Lung (tissue), 12 donors: ENCODE results near the gene SAP30BP. TPM values are rescaled to one million over a fixed set of nuclear protein-coding genes. Genes with fewer than 3 reads are reported as not detected.

ENCODE experiments used
- ATAC-seq: fragments of 200-7000 bp; cut with Tn5 transposase; one replicate; pipeline ENCODE4 v1.9.1; 2020; ENCODE audit warnings: moderate number of reproducible peaks; ENCODE audit not compliant: insufficient read depth, low FRiP score
- DNase-seq, 3 donors: peaks; one replicate each; pipeline ENCODE4 v3.0.0-alpha.2; 2013 to 2017
- H3K27ac ChIP-seq, 2 donors: one replicate each; pipeline ENCODE4 v1.5.1; 2013; ENCODE audit warnings: mild to moderate bottlenecking in 2 of 2, moderate library complexity in 2 of 2, control low read depth in 1 of 2, inconsistent platforms in 1 of 2, low read depth in 1 of 2, low read length in 1 of 2
- H3K27me3 ChIP-seq, 3 donors: one replicate each; pipeline ENCODE4 v1.5.1; 2013; ENCODE audit warnings: low read length in 2 of 3; ENCODE audit not compliant: control insufficient read depth in 3 of 3, insufficient read depth in 3 of 3
- H3K36me3 ChIP-seq, 4 donors: one replicate each; pipeline ENCODE4 v1.5.1; 2013; ENCODE audit warnings: low read length in 4 of 4, mild to moderate bottlenecking in 1 of 4, moderate library complexity in 1 of 4; ENCODE audit not compliant: control insufficient read depth in 4 of 4, insufficient read depth in 4 of 4
- H3K4me1 ChIP-seq, 5 donors: one replicate each; pipeline ENCODE4 v1.5.1; 2013; ENCODE audit warnings: low read length in 5 of 5, mild to moderate bottlenecking in 2 of 5, moderate library complexity in 1 of 5; ENCODE audit not compliant: control insufficient read depth in 5 of 5, insufficient read depth in 5 of 5
- H3K4me3 ChIP-seq: one replicate; pipeline ENCODE4 v1.5.1; 2013; ENCODE audit warnings: mild to moderate bottlenecking, control low read depth, moderate library complexity
- H3K9ac ChIP-seq, 2 donors: one replicate each; pipeline ENCODE4 v1.5.1; 2013; ENCODE audit warnings: low read length in 2 of 2, control low read depth in 1 of 2; ENCODE audit not compliant: insufficient read depth in 1 of 2
- H3K9me3 ChIP-seq, 4 donors: one replicate each; pipeline ENCODE4 v1.5.1; 2013; ENCODE audit warnings: low read length in 3 of 4, mild to moderate bottlenecking in 1 of 4, moderate library complexity in 1 of 4; ENCODE audit not compliant: control insufficient read depth in 4 of 4, insufficient read depth in 3 of 4
- WGBS, 2 donors: extraction: QIAGEN DNeasy Blood & Tissue Kit; methylation state at CpG; one replicate each; pipeline ENCODE4 v1.1.7; 2013; 5-methylcytosine and 5-hydroxymethylcytosine counted together
- polyA plus RNA-seq, 2 donors: library from polyadenylated mRNA; stranded (reverse); fragments of 200-250 nt; gene quantifications; one replicate each; pipeline ENCODE4 v1.2.1, GENCODE V29; 2013
- total RNA-seq, 2 donors: library from RNA; depleted of rRNA in 1 of 2; stranded (reverse); fragments of >200 nt in 1 of 2; gene quantifications; one replicate each; pipeline ENCODE4 v1.2.1, GENCODE V29; 2014 to 2021
- TF ChIP-seq, protein P1 (sequence below): IDR thresholded peaks from 2 replicates; pipeline ENCODE4 v1.5.1; 2012; ENCODE audit warnings: mild to moderate bottlenecking; ENCODE audit errors: control extremely low read depth, extremely low read depth
- donor health status: control.
- donor health status: control.
- donor health status: Bipolar disorder and iron deficiency.
- donor health status: healthy.
- donor health status: DM: yes; HTN: yes; CAD: no.

Gene SAP30BP
- total and polyA plus RNA-seq, 4 donors: 46.5 to 82.9 (median 77.3) TPM

- no peak overlapping the region for H3K4me3 ChIP-seq
- peaks cover 0 to 51% (median 8%) of the 10 kb centered on the region in 4 donors for H3K36me3 ChIP-seq
- H3K27me3 ChIP-seq: no peaks in the 10 kb centered on the region
- H3K9me3 ChIP-seq: no peaks in the 10 kb centered on the region
- 90 to 92% methylated on average over 6 of the region's 6 CpGs for WGBS, 2 donors
- ATAC-seq: no peak
- H3K27ac ChIP-seq: no peak overlapping the region
- H3K4me1 ChIP-seq: peaks cover 0 to 9% (median 4%) of the 10 kb centered on the region in 5 donors
- TF ChIP-seq, protein P1, sequence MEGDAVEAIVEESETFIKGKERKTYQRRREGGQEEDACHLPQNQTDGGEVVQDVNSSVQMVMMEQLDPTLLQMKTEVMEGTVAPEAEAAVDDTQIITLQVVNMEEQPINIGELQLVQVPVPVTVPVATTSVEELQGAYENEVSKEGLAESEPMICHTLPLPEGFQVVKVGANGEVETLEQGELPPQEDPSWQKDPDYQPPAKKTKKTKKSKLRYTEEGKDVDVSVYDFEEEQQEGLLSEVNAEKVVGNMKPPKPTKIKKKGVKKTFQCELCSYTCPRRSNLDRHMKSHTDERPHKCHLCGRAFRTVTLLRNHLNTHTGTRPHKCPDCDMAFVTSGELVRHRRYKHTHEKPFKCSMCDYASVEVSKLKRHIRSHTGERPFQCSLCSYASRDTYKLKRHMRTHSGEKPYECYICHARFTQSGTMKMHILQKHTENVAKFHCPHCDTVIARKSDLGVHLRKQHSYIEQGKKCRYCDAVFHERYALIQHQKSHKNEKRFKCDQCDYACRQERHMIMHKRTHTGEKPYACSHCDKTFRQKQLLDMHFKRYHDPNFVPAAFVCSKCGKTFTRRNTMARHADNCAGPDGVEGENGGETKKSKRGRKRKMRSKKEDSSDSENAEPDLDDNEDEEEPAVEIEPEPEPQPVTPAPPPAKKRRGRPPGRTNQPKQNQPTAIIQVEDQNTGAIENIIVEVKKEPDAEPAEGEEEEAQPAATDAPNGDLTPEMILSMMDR: no peak
- H3K9ac ChIP-seq: no peak overlapping the region
- no peak for DNase-seq
These were observed 38.7 kb upstream of the SAP30BP start for GRCh38 chr17:75628425-75628824.

DNA sequence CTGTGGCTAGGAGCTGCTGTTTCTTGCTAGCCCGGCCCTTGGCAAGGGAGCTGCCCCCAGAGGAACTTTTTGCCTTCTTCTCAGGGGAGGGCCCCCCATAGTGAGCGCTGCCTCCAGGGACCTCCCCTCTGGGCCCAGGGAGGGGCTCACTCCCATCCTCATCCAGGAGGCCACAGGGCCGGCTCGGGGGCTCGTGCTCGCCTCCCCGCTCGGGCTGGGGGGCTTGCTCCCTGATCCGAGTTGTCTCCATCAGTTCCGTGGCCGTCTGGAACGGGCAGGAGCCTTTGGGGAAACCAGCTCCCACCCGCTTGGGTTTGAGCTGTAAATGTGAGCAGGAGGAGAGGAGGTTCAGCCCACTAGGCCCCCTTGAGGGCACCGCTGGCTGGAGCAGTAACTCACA lies 38.0 kb upstream of the SAP30BP start:
- WGBS, 2 donors: 82 to 92% methylated on average over 14 of the region's 14 CpGs
- H3K36me3 ChIP-seq: peaks cover 0 to 46% (median 8%) of the 10 kb centered on the region in 4 donors
- H3K27me3 ChIP-seq: no peaks in the 10 kb centered on the region
- ATAC-seq (no peak), DNase-seq (no peak)
- H3K9ac ChIP-seq: no peak overlapping the region
- no peak overlapping the region for H3K4me3 ChIP-seq
- H3K27ac ChIP-seq: no peak overlapping the region
- H3K4me1 ChIP-seq: peaks cover 5 to 16% (median 10%) of the 10 kb centered on the region in 5 donors
- TF ChIP-seq, protein P1: no peak
- H3K9me3 ChIP-seq: no peaks in the 10 kb centered on the region

DNA sequence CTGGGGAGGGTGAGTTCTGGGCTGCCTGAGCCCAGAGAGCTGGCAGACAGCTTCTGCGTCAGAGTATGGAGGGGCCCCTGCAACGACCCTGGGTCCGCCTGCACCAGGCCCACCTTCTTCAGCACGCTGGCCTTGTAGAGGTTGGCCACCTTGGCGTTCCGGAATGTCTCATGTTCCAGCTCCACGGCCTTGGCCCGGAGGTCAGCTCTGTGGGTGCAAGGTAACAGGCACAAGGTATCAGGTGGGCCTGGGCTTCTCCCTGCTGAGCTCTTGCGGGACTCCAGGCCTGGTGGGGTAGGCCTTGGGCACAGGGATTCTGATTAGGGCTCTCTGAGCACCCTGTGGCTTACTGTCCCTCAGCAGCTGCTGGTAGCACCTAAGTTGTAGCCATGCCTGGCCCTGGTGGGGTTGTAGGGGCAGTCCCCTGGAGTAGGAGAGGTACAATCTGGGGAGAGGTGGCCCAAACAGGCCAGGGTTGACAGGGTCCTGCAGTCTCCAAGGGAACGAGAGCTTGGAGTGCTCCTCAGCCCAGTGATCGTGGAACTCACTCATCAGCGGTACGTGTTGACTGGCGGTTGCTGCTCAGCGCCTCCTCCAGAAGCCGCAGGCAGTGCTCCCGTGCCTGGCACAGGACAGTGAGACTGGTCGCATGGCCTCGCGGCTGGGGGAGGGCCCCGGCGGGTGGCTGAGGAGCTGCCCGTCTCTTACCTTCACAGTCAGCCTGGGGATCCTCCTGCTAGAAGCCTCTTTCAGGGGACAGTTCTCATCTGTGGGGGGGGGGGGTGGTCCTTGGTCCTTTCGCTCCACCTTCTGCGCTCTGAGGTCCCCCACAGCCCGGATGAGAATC lies 36.8 kb upstream of the SAP30BP start:
- H3K9ac ChIP-seq: no peak overlapping the region
- 83 to 86% methylated on average over 25 to 26 of the region's 26 CpGs for WGBS, 2 donors
- no peaks in the 10 kb centered on the region for H3K9me3 ChIP-seq
- no peak overlapping the region for H3K27ac ChIP-seq
- DNase-seq (no peak), ATAC-seq (no peak)
- no peak overlapping the region for H3K4me3 ChIP-seq
- H3K27me3 ChIP-seq: no peaks in the 10 kb centered on the region
- TF ChIP-seq, protein P1: no peak
- peaks cover 5 to 21% (median 11%) of the 10 kb centered on the region in 5 donors for H3K4me1 ChIP-seq
- H3K36me3 ChIP-seq: peaks cover 0 to 35% (median 8%) of the 10 kb centered on the region in 4 donors
